Subcutaneous abdominal adipose tissue (tissue), 5 donors: ENCODE measurements around the gene GRAMD2A.
"Not testable (repeated sequence)": the region's sequence is repeated elsewhere in the genome, so short reads cannot be mapped to it uniquely, and the experiment has no call there.

Experiments
- H3K27ac ChIP-seq: one replicate; pipeline ENCODE4 v1.7.0; 2013; ENCODE audit warnings: low read depth, mild to moderate bottlenecking, inconsistent platforms, low read length, moderate library complexity
- H3K27me3 ChIP-seq, 5 donors: one replicate each; pipeline ENCODE4 v1.7.0; 2013; ENCODE audit warnings: low read length in 5 of 5, inconsistent platforms in 1 of 5; ENCODE audit not compliant: control insufficient read depth in 5 of 5, insufficient read depth in 4 of 5
- H3K36me3 ChIP-seq, 5 donors: one replicate each; pipeline ENCODE4 v1.7.0; 2013; ENCODE audit warnings: low read length in 5 of 5; ENCODE audit not compliant: control insufficient read depth in 5 of 5, insufficient read depth in 5 of 5
- H3K4me1 ChIP-seq, 5 donors: one replicate each; pipeline ENCODE4 v1.7.0; 2013; ENCODE audit warnings: low read length in 5 of 5, mild to moderate bottlenecking in 3 of 5, moderate library complexity in 1 of 5; ENCODE audit not compliant: control insufficient read depth in 5 of 5, insufficient read depth in 5 of 5
- H3K4me3 ChIP-seq, 5 donors: one replicate each; pipeline ENCODE4 v1.7.0; 2013; ENCODE audit warnings: low read length in 5 of 5, low read depth in 1 of 5
- H3K9ac ChIP-seq, 5 donors: one replicate each; pipeline ENCODE4 v1.7.0; 2013; ENCODE audit warnings: low read length in 5 of 5, mild to moderate bottlenecking in 4 of 5, moderate library complexity in 3 of 5
- H3K9me3 ChIP-seq, 5 donors: one replicate each; pipeline ENCODE4 v1.7.0; 2013; ENCODE audit warnings: low read length in 5 of 5; ENCODE audit not compliant: control insufficient read depth in 5 of 5
- donor health status: healthy.
- donor health status: healthy.
- donor health status: healthy.
- donor health status: healthy.
- donor health status: healthy.

GRAMD2A gene

GRCh38 chr15:72176743-72177142 lies 20.8 kb downstream of the GRAMD2A start:
- Histone ChIP-seq H3K27ac (no peak overlapping the region), H3K36me3 (no peaks in the 10 kb centered on the region), H3K27me3 (peaks cover 8 to 20% (median 11%) of the 10 kb centered on the region in 5 donors), H3K9ac (no peak overlapping the region), H3K4me3 (no peak overlapping the region), H3K4me1 (peaks cover 0 to 16% (median 9%) of the 10 kb centered on the region in 5 donors), H3K9me3 (no peaks in the 10 kb centered on the region)

- Histone ChIP-seq H3K27me3 (peaks cover 8 to 20% (median 11%) of the 10 kb centered on the region in 5 donors), H3K4me3 (no peak overlapping the region), H3K9ac (no peak overlapping the region), H3K9me3 (no peaks in the 10 kb centered on the region), H3K27ac (no peak overlapping the region), H3K36me3 (no peaks in the 10 kb centered on the region), H3K4me1 (peaks cover 0 to 16% (median 9%) of the 10 kb centered on the region in 5 donors)
Measured at GRCh38 chr15:72176159-72176558, 21.4 kb downstream of the GRAMD2A start.

- Histone ChIP-seq H3K27me3 (peaks cover 8 to 20% (median 11%) of the 10 kb centered on the region in 5 donors), H3K4me1 (peaks cover 0 to 11% (median 9%) of the 10 kb centered on the region in 5 donors), H3K4me3 (no peak overlapping the region)
Measured at GRCh38 chr15:72175186-72176044, 22.2 kb downstream of the GRAMD2A start.

GRCh38 chr15:72174551-72175165 lies 22.9 kb downstream of the GRAMD2A start:
- Histone ChIP-seq H3K27me3 (peaks cover 8 to 20% (median 11%) of the 10 kb centered on the region in 5 donors), H3K27ac (no peak overlapping the region), H3K9ac (no peak overlapping the region), H3K4me1 (peaks cover 0 to 6% (median 3%) of the 10 kb centered on the region in 5 donors), H3K36me3 (no peaks in the 10 kb centered on the region), H3K4me3 (no peak overlapping the region), H3K9me3 (no peaks in the 10 kb centered on the region)

More at GRCh38 chr15:72175186-72176044, 22.2 kb downstream of the GRAMD2A start:
- Histone ChIP-seq H3K36me3 (no peaks in the 10 kb centered on the region), H3K9me3 (no peaks in the 10 kb centered on the region), H3K9ac (no peak overlapping the region), H3K27ac (no peak overlapping the region)

- Histone ChIP-seq H3K4me3 (no peak overlapping the region), H3K9me3 (no peaks in the 10 kb centered on the region), H3K4me1 (peaks cover 0 to 4% (median 0%) of the 10 kb centered on the region in 5 donors), H3K27me3 (peaks cover 8 to 23% (median 12%) of the 10 kb centered on the region in 5 donors), H3K9ac (no peak overlapping the region), H3K36me3 (no peaks in the 10 kb centered on the region), H3K27ac (no peak overlapping the region)
Measured at GRCh38 chr15:72173864-72174550, 23.6 kb downstream of the GRAMD2A start.

GRCh38 chr15:72173401-72173800 lies 24.2 kb downstream of the GRAMD2A start:
- Histone ChIP-seq H3K27me3 (peaks cover 8 to 23% (median 16%) of the 10 kb centered on the region in 5 donors), H3K9ac (no peak overlapping the region), H3K9me3 (no peaks in the 10 kb centered on the region), H3K4me3 (no peak overlapping the region), H3K4me1 (peaks cover 0 to 4% (median 0%) of the 10 kb centered on the region in 5 donors), H3K27ac (no peak overlapping the region), H3K36me3 (no peaks in the 10 kb centered on the region)

GRCh38 chr15:72172796-72173195 lies 24.8 kb downstream of the GRAMD2A start:
- H3K27me3 ChIP-seq = peaks cover 8 to 23% (median 16%) of the 10 kb centered on the region in 5 donors
- peaks cover 0 to 4% (median 0%) of the 10 kb centered on the region in 5 donors for H3K4me1 ChIP-seq
- no peak overlapping the region for H3K9ac ChIP-seq
- H3K36me3 ChIP-seq = no peaks in the 10 kb centered on the region
- no peak overlapping the region for H3K27ac ChIP-seq
- H3K9me3 ChIP-seq = no peaks in the 10 kb centered on the region
- no peak overlapping the region for H3K4me3 ChIP-seq

- not testable (repeated sequence) for H3K36me3 ChIP-seq, H3K4me1 ChIP-seq, H3K9me3 ChIP-seq, H3K27ac ChIP-seq, H3K4me3 ChIP-seq, H3K9ac ChIP-seq
- H3K27me3 ChIP-seq = peaks cover 6 to 23% (median 16%) of the 10 kb centered on the region in 5 donors
Measured at GRCh38 chr15:72171978-72172377, 25.6 kb downstream of the GRAMD2A start.

GRCh38 chr15:72170691-72171090 lies 26.9 kb downstream of the GRAMD2A start:
- no peak overlapping the region for H3K9ac ChIP-seq
- H3K4me1 ChIP-seq = no peaks in the 10 kb centered on the region
- H3K9me3 ChIP-seq = no peaks in the 10 kb centered on the region
- no peaks in the 10 kb centered on the region for H3K36me3 ChIP-seq
- no peak overlapping the region for H3K27ac ChIP-seq
- H3K27me3 ChIP-seq = peaks cover 3 to 22% (median 14%) of the 10 kb centered on the region in 5 donors
- H3K4me3 ChIP-seq = no peak overlapping the region
